K562 (cell line): ENCODE measurements around the gene ANKRD2. TPM values are rescaled to one million over a fixed set of nuclear protein-coding genes. Genes with fewer than 3 reads are reported as not detected.

Experiments
- ATAC-seq: fragments of 200-7000 bp; cut with Tn5 transposase; 3 replicates; pipeline ENCODE4 v1.9.1; 2020; ENCODE audit warnings: moderate library complexity
- BruUV-seq: library from RNA; stranded (reverse); fragments of 400-500 nt; replicated peaks from 2 replicates; lab custom pipeline; 2021; lab: Mats Ljungman, UMichigan
- CTCF ChIA-PET: fragments of 300-600 bp; formaldehyde crosslinking; extraction: SDS; loops from one replicate; lab custom pipeline; 2021; ENCODE audit warnings: low intra/inter-chr PET ratio; lab: Yijun Ruan, JAX
- POLR2A ChIA-PET: fragments of 300-600, 350-650 bp; sonication (Branson Sonifier 250); formaldehyde crosslinking; extraction: SDS; loops from one replicate; lab custom pipeline; 2021; ENCODE audit warnings: antibody characterized with exemption, inconsistent platforms; lab: Yijun Ruan, JAX
- DNase-seq, 4 experiments: peaks; one replicate each; pipeline versions ENCODE4 v3.0.0 to v3.0.0-alpha.2; 2011 to 2018; ENCODE audit warnings: low spot score in 3 of 4, mixed read lengths in 3 of 4; ENCODE audit errors: extremely low read depth in 1 of 4
- FAIRE-seq: peaks from 2 replicates; lab custom pipeline; 2011; peaks lifted over from hg19 to GRCh38; lab: Jason Lieb, UNC
- H2AFZ ChIP-seq: 2 replicates; pipeline ENCODE4 v1.6.0; 2011; ENCODE audit warnings: low read depth, low read length, control low read depth, inconsistent platforms
- H3K27ac ChIP-seq: fragments of 200-600 bp; 3 replicates; pipeline ENCODE4 v1.8.0; 2011; ENCODE audit warnings: low read depth, mild to moderate bottlenecking, control low read depth, inconsistent platforms, low read length, moderate library complexity, mixed read lengths; ENCODE audit errors: extremely low read depth
- H3K27me3 ChIP-seq, 2 experiments: fragments of 300-600 bp in 1 of 2; 2 replicates in 1 of 2; 3 replicates in 1 of 2; pipeline versions ENCODE4 v1.6.0 to v1.8.0; 2011; ENCODE audit warnings: inconsistent platforms in 2 of 2, low read length in 2 of 2, mild to moderate bottlenecking in 1 of 2, mixed read lengths in 1 of 2, moderate library complexity in 1 of 2; ENCODE audit not compliant: control insufficient read depth in 2 of 2, insufficient read depth in 2 of 2
- H3K36me3 ChIP-seq: fragments of 300-600 bp; 3 replicates; pipeline ENCODE4 v1.8.0; 2011; ENCODE audit warnings: mild to moderate bottlenecking, low read length, inconsistent platforms; ENCODE audit not compliant: control insufficient read depth, insufficient read depth
- H3K4me1 ChIP-seq, 2 experiments: fragments of 200-600 bp in 1 of 2; replicated peaks in 1 of 2; 2 replicates in 1 of 2; 3 replicates in 1 of 2; pipeline versions ENCODE4 v1.5.1 to v1.8.0; 2011; ENCODE audit warnings: inconsistent platforms in 2 of 2, low read length in 2 of 2, mild to moderate bottlenecking in 1 of 2, mixed read lengths in 1 of 2, moderate library complexity in 1 of 2; ENCODE audit not compliant: control insufficient read depth in 2 of 2, insufficient read depth in 2 of 2
- H3K4me2 ChIP-seq: 2 replicates; pipeline ENCODE4 v1.6.1; 2011; ENCODE audit warnings: low read length, control low read depth, inconsistent platforms, mixed read lengths; ENCODE audit not compliant: insufficient read depth
- H3K4me3 ChIP-seq: fragments of 200-600 bp; sonication (generic), shearing (Covaris generic); 2 replicates; pipeline ENCODE4 v1.5.1; 2016; ENCODE audit warnings: control low read depth, inconsistent platforms
- H3K79me2 ChIP-seq: fragments of 200-600 bp; 3 replicates; pipeline ENCODE4 v1.8.0; 2011; ENCODE audit warnings: low read length, inconsistent platforms; ENCODE audit not compliant: control insufficient read depth, insufficient read depth
- H3K9ac ChIP-seq, 2 experiments: 2 replicates each; pipeline versions ENCODE4 v1.6.0 to v1.6.1; 2011; ENCODE audit warnings: low read depth in 2 of 2, low read length in 2 of 2, control low read depth in 1 of 2, inconsistent platforms in 1 of 2, mild to moderate bottlenecking in 1 of 2, mixed read lengths in 1 of 2; ENCODE audit not compliant: insufficient read depth in 1 of 2
- H3K9me1 ChIP-seq: one replicate; pipeline ENCODE4 v1.6.0; 2011; ENCODE audit warnings: inconsistent platforms, mild to moderate bottlenecking, low read length, moderate library complexity; ENCODE audit not compliant: control insufficient read depth, insufficient read depth
- H3K9me3 ChIP-seq: replicated peaks from 2 replicates; pipeline ENCODE4 v1.5.1; 2011; ENCODE audit warnings: low read depth, low read length, inconsistent platforms; ENCODE audit not compliant: control insufficient read depth, insufficient read depth
- H4K20me1 ChIP-seq: replicated peaks from 2 replicates; pipeline ENCODE4 v1.6.1; 2011; ENCODE audit warnings: low read length, inconsistent platforms, mixed read lengths; ENCODE audit not compliant: control insufficient read depth, insufficient read depth
- ARID1B ChIP-seq: fragments of 450-650 bp; IDR thresholded peaks from 2 replicates; pipeline ENCODE4 v1.6.1; 2016; ENCODE audit warnings: antibody characterized with exemption, mild to moderate bottlenecking, inconsistent platforms
- BACH1 ChIP-seq: fragments of 200-800 bp; sonication (Bioruptor generic); IDR thresholded peaks from 2 replicates; pipeline ENCODE4 v1.6.1; 2016; ENCODE audit warnings: missing genetic modification characterization, missing compliant biosample characterization
- CBX8 ChIP-seq: fragments of 200-600 bp; sonication (generic); IDR thresholded peaks from 2 replicates; pipeline ENCODE4 v1.6.1; 2012; ENCODE audit warnings: borderline replicate concordance, mixed run types, low read depth, mild to moderate bottlenecking, moderate library complexity, mixed read lengths, low read length, control low read depth, inconsistent platforms; ENCODE audit not compliant: poor library complexity, severe bottlenecking; ENCODE audit errors: extremely low read depth
- KLF16 ChIP-seq: IDR thresholded peaks from 2 replicates; pipeline ENCODE4 v1.6.1; 2016; ENCODE audit warnings: antibody characterized with exemption
- MAFF ChIP-seq: IDR thresholded peaks from 2 replicates; pipeline ENCODE4 v1.6.1; 2012; ENCODE audit warnings: low read length, improper control_type of control experiment
- MAFK ChIP-seq: IDR thresholded peaks from 2 replicates; pipeline ENCODE4 v1.6.1; 2011; ENCODE audit warnings: low read length, improper control_type of control experiment
- NFE2 ChIP-seq: IDR thresholded peaks from 2 replicates; pipeline ENCODE4 v1.6.1; 2014; ENCODE audit warnings: antibody characterized with exemption, low read depth
- NFE2L1 ChIP-seq: fragments of 450-650 bp; IDR thresholded peaks from 2 replicates; pipeline ENCODE4 v1.6.1; 2016; ENCODE audit warnings: missing genetic modification characterization, low read depth, mild to moderate bottlenecking, missing compliant biosample characterization, moderate library complexity, borderline replicate concordance
- SMARCA4 ChIP-seq: fragments of 450-650 bp; IDR thresholded peaks from 2 replicates; pipeline ENCODE4 v1.6.1; 2016
- SMARCE1 ChIP-seq: fragments of 450-650 bp; IDR thresholded peaks from 2 replicates; pipeline ENCODE4 v1.7.1; 2016; ENCODE audit warnings: mild to moderate bottlenecking
- WGBS: fragments of 100-300 bp; shearing (Covaris generic); methylation state at CpG from one replicate; pipeline ENCODE4 v1.1.6; 2016; ENCODE audit warnings: low coverage, mixed read lengths; ENCODE audit not compliant: insufficient coverage; ENCODE audit errors: missing lambda C conversion rate; 5-methylcytosine and 5-hydroxymethylcytosine counted together
- in situ Hi-C: fragments of 300-500 bp; cut with MboI; formaldehyde crosslinking; loops from 4 replicates; pipeline ENCODE4 v1.15.0; 2018; ENCODE audit warnings: inconsistent platforms, mixed read lengths
- intact Hi-C: fragments of 100-400 bp; cut with micrococcal nuclease; formaldehyde crosslinking; loops from 2 replicates; pipeline ENCODE4 v1.14.2; 2022
- polyA plus RNA-seq, 8 experiments: library from polyadenylated mRNA; depleted of rRNA in 4 of 8; stranded (reverse) in 5 of 8; unstranded in 3 of 8; fragments of >200 nt; fragmentation: Nextera tagmentation in 2 of 8; fragmentation: Illumina TruSeq in 1 of 8; extraction: Ambion mirVana in 2 of 8; extraction: Trizol in 1 of 8; gene quantifications; 2 replicates each; pipeline versions ENCODE4 v1.2.1 to v1.2.3, GENCODE V29; 2011 to 2014; ENCODE audit warnings: inconsistent platforms in 1 of 8, missing spikeins in 1 of 8
- total RNA-seq, 7 experiments: library from RNA; depleted of rRNA in 6 of 7; stranded (reverse); fragments of >200 nt in 6 of 7; fragmentation: Illumina TruSeq in 2 of 7; extraction: Trizol in 2 of 7; gene quantifications; 2 replicates each; pipeline versions ENCODE4 v1.2.1 to v1.2.3, GENCODE V29; 2011 to 2021; ENCODE audit warnings: low replicate concordance in 1 of 7
- TF ChIP-seq, protein P1 (sequence below): fragments of 250-450 bp; sonication (Bioruptor Pico); IDR thresholded peaks from 2 replicates; pipeline ENCODE4 v1.4.0; 2020; ENCODE audit warnings: mild to moderate bottlenecking, moderate library complexity, borderline replicate concordance
- TF ChIP-seq, protein P2 (sequence below), 2 experiments: fragments of 450-650 bp in 1 of 2; sonication (generic) in 1 of 2; formaldehyde crosslinking in 1 of 2; IDR thresholded peaks in 1 of 2; conservative IDR thresholded peaks in 1 of 2; 2 replicates each; pipeline versions ENCODE4 v1.6.1 to v1.8.1; 2016 to 2023; ENCODE audit warnings: mild to moderate bottlenecking in 2 of 2, moderate library complexity in 2 of 2, inconsistent platforms in 1 of 2, missing genetic modification reagents in 1 of 2
- TF ChIP-seq, protein P3 (sequence below): fragments of 250-450 bp; sonication (Bioruptor Pico); IDR thresholded peaks from 2 replicates; pipeline ENCODE4 v1.6.1; 2021; ENCODE audit warnings: mild to moderate bottlenecking
- TF ChIP-seq, protein P4 (sequence below): fragments of 450-650 bp; IDR thresholded peaks from 2 replicates; pipeline ENCODE4 v1.6.1; 2017; ENCODE audit warnings: antibody characterized with exemption, mild to moderate bottlenecking

Gene ANKRD2
- total and polyA plus RNA-seq, 9 of the 15 experiments (the other 6 are each of a cell fraction or from before 2014, with no cell fraction given) = not detected

DNA sequence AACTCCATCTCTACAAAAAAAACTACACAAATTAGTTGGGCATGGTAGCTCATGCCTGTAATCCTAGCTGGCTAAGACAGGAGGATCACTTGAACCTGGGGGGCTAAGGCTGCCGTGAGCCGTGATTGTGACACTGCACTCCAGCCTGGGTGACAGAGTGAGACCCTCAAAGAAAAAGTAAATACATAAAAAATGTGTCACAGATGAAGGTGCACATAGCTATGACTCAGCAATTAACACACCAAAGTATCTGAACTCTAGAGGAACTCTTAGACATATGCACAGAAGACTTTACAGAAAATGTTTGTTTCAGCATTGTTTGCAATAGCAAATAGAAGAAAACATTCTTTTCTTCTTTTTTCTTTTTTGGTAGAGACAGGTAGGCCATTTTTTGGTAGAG lies 25.2 kb downstream of the ANKRD2 start:
- ATAC-seq (peak; percentile 48; the same call in 2 of the 3 replicates), FAIRE-seq (peak; percentile 68), DNase-seq (peak in 1 of 4 experiments; percentile 11)
- no TSS peak for BruUV-seq
- Histone ChIP-seq H2AFZ (peak overlapping the region; percentile 86), H3K36me3 (no peaks in the 10 kb centered on the region), H3K9me1 (no peaks in the 10 kb centered on the region), H3K27ac (peak overlapping the region; percentile 56; the same call in 2 of the 3 replicates), H3K4me3 (no peak overlapping the region), H4K20me1 (no peaks in the 10 kb centered on the region), H3K4me2 (peak overlapping the region; percentile 25; the same call in 1 of the 2 replicates), H3K27me3 (no peaks in the 10 kb centered on the region), H3K9me3 (no peaks in the 10 kb centered on the region), H3K9ac (peak overlapping the region in 1 of 2 experiments; percentile 52; a peak in 1 of 4 replicates), H3K79me2 (no peaks in the 10 kb centered on the region), H3K4me1 (peaks cover 21 to 23% of the 10 kb centered on the region in 2 experiments)
- 45% methylated on average over 2 of the region's 2 CpGs for WGBS
- CTCF ChIA-PET = no interaction called here
- in situ Hi-C loops = no loop called here
- POLR2A ChIA-PET = no interaction called here
- intact Hi-C loops = no loop called here
- TF ChIP-seq, protein P1, sequence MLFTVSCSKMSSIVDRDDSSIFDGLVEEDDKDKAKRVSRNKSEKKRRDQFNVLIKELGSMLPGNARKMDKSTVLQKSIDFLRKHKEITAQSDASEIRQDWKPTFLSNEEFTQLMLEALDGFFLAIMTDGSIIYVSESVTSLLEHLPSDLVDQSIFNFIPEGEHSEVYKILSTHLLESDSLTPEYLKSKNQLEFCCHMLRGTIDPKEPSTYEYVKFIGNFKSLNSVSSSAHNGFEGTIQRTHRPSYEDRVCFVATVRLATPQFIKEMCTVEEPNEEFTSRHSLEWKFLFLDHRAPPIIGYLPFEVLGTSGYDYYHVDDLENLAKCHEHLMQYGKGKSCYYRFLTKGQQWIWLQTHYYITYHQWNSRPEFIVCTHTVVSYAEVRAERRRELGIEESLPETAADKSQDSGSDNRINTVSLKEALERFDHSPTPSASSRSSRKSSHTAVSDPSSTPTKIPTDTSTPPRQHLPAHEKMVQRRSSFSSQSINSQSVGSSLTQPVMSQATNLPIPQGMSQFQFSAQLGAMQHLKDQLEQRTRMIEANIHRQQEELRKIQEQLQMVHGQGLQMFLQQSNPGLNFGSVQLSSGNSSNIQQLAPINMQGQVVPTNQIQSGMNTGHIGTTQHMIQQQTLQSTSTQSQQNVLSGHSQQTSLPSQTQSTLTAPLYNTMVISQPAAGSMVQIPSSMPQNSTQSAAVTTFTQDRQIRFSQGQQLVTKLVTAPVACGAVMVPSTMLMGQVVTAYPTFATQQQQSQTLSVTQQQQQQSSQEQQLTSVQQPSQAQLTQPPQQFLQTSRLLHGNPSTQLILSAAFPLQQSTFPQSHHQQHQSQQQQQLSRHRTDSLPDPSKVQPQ (CRISPR knock-in tag) = no peak
- TF ChIP-seq CBX8 = no peak
- TF ChIP-seq BACH1 (tag) = peak; percentile 77; the same call in 1 of the 2 replicates
- no peak for TF ChIP-seq KLF16
- TF ChIP-seq, protein P2, sequence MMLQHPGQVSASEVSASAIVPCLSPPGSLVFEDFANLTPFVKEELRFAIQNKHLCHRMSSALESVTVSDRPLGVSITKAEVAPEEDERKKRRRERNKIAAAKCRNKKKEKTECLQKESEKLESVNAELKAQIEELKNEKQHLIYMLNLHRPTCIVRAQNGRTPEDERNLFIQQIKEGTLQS (IDR thresholded peaks at IDR 0.05) = 0 out of 2 replicates have a peak, but pooled peaks have one; percentile 19
- TF ChIP-seq, protein P2 (CRISPR knock-in tag; conservative IDR thresholded peaks at IDR 0.05) = no peak
- TF ChIP-seq MAFK = peak; percentile 90
- peak; percentile 44; the same call in 1 of the 2 replicates for TF ChIP-seq ARID1B
- 0 out of 2 replicates have a peak, but pooled peaks have one; percentile 28 for TF ChIP-seq SMARCA4
- peak; percentile 92 for TF ChIP-seq NFE2
- TF ChIP-seq SMARCE1 = 0 out of 2 replicates have a peak, but pooled peaks have one; percentile 42
- peak; percentile 93 for TF ChIP-seq NFE2L1 (tag)
- TF ChIP-seq, protein P3, sequence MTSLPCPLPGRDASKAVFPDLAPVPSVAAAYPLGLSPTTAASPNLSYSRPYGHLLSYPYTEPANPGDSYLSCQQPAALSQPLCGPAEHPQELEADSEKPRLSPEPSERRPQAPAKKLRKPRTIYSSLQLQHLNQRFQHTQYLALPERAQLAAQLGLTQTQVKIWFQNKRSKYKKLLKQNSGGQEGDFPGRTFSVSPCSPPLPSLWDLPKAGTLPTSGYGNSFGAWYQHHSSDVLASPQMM (CRISPR knock-in tag) = no peak
- TF ChIP-seq MAFF = peak; percentile 92
- TF ChIP-seq, protein P4, sequence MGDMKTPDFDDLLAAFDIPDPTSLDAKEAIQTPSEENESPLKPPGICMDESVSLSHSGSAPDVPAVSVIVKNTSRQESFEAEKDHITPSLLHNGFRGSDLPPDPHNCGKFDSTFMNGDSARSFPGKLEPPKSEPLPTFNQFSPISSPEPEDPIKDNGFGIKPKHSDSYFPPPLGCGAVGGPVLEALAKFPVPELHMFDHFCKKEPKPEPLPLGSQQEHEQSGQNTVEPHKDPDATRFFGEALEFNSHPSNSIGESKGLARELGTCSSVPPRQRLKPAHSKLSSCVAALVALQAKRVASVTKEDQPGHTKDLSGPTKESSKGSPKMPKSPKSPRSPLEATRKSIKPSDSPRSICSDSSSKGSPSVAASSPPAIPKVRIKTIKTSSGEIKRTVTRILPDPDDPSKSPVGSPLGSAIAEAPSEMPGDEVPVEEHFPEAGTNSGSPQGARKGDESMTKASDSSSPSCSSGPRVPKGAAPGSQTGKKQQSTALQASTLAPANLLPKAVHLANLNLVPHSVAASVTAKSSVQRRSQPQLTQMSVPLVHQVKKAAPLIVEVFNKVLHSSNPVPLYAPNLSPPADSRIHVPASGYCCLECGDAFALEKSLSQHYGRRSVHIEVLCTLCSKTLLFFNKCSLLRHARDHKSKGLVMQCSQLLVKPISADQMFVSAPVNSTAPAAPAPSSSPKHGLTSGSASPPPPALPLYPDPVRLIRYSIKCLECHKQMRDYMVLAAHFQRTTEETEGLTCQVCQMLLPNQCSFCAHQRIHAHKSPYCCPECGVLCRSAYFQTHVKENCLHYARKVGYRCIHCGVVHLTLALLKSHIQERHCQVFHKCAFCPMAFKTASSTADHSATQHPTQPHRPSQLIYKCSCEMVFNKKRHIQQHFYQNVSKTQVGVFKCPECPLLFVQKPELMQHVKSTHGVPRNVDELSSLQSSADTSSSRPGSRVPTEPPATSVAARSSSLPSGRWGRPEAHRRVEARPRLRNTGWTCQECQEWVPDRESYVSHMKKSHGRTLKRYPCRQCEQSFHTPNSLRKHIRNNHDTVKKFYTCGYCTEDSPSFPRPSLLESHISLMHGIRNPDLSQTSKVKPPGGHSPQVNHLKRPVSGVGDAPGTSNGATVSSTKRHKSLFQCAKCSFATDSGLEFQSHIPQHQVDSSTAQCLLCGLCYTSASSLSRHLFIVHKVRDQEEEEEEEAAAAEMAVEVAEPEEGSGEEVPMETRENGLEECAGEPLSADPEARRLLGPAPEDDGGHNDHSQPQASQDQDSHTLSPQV = 0 out of 2 replicates have a peak, but pooled peaks have one; percentile 43
